OCI-LY7 (cell line): ENCODE data around the gene CREB3L1. TPM values are rescaled to one million over a fixed set of nuclear protein-coding genes. Genes with fewer than 3 reads are reported as not detected.

Source experiments
- BruUV-seq: library from RNA; stranded (reverse); fragments of 400-500 nt; replicated peaks from 2 replicates; lab custom pipeline; 2021; lab: Mats Ljungman, UMichigan
- CTCF ChIA-PET: fragments of 300-600 bp; sonication (Branson Sonifier 250); formaldehyde crosslinking; loops from one replicate; lab custom pipeline; 2022; ENCODE audit warnings: antibody characterized with exemption; ENCODE audit not compliant: unreplicated experiment; lab: Charles Lee
- POLR2A ChIA-PET: fragments of 300-600 bp; sonication (Branson Sonifier 250); formaldehyde crosslinking; loops from one replicate; lab custom pipeline; 2022; ENCODE audit warnings: antibody characterized with exemption; lab: Charles Lee
- DNase-seq: peaks from one replicate; pipeline ENCODE4 v3.0.0-alpha.2; 2015; ENCODE audit warnings: low spot score
- H2AFZ ChIP-seq: fragments of 200-600 bp; sonication (generic), shearing (Covaris generic); 2 replicates; pipeline ENCODE4 v1.6.1; 2014; ENCODE audit warnings: mild to moderate bottlenecking, antibody characterized with exemption, low read length, moderate library complexity
- H3K27ac ChIP-seq: fragments of 200-600 bp; sonication (generic); 2 replicates; pipeline ENCODE4 v1.5.1; 2014; ENCODE audit warnings: mixed run types, low read depth, mild to moderate bottlenecking, moderate library complexity, low read length, inconsistent platforms; ENCODE audit not compliant: poor library complexity, severe bottlenecking
- H3K36me3 ChIP-seq: fragments of 200-600 bp; sonication (generic); 2 replicates; pipeline ENCODE4 v1.6.1; 2014; ENCODE audit warnings: mild to moderate bottlenecking, antibody characterized with exemption, low read length, moderate library complexity, mixed read lengths; ENCODE audit not compliant: insufficient read depth
- H3K4me1 ChIP-seq: fragments of 200-600 bp; sonication (generic); 2 replicates; pipeline ENCODE4 v1.5.1; 2014; ENCODE audit warnings: mild to moderate bottlenecking, low read length; ENCODE audit not compliant: insufficient read depth, poor library complexity, severe bottlenecking
- H3K4me2 ChIP-seq: fragments of 200-600 bp; sonication (generic); 2 replicates; pipeline ENCODE4 v1.6.1; 2014; ENCODE audit warnings: mild to moderate bottlenecking, low read length
- H3K4me3 ChIP-seq: fragments of 200-600 bp; sonication (generic); 2 replicates; pipeline ENCODE4 v1.5.1; 2014; ENCODE audit warnings: mild to moderate bottlenecking, low read depth, low read length; ENCODE audit not compliant: poor library complexity, severe bottlenecking
- H3K79me2 ChIP-seq: fragments of 200-600 bp; sonication (generic); 2 replicates; pipeline ENCODE4 v1.6.1; 2016; ENCODE audit warnings: low read depth, mild to moderate bottlenecking, low read length, moderate library complexity, mixed read lengths; ENCODE audit not compliant: insufficient read depth
- H3K9me2 ChIP-seq: fragments of 200-600 bp; sonication (generic); 2 replicates; pipeline ENCODE4 v1.6.1; 2016; ENCODE audit warnings: mild to moderate bottlenecking, low read length, mixed read lengths; ENCODE audit not compliant: insufficient read depth
- H3K9me3 ChIP-seq: fragments of 200-600 bp; sonication (generic); 2 replicates; pipeline ENCODE4 v1.6.1; 2014; ENCODE audit warnings: mild to moderate bottlenecking, mixed run types, low read length, mixed read lengths
- H4K20me1 ChIP-seq: fragments of 200-600 bp; sonication (generic); 2 replicates; pipeline ENCODE4 v1.6.1; 2014; ENCODE audit warnings: mild to moderate bottlenecking, antibody characterized with exemption, low read length, moderate library complexity, mixed read lengths; ENCODE audit not compliant: insufficient read depth
- EZH2phosphoT487 ChIP-seq: fragments of 200-600 bp; sonication (generic); IDR thresholded peaks from 2 replicates; pipeline ENCODE4 v1.6.1; 2018; ENCODE audit warnings: low read depth, borderline replicate concordance, mild to moderate bottlenecking, mixed run types, antibody characterized with exemption, low read length, moderate library complexity, mixed read lengths
- intact Hi-C: fragments of 100-400 bp; cut with micrococcal nuclease; formaldehyde crosslinking; loops from one replicate; pipeline ENCODE4 v1.10.0; 2022; ENCODE audit not compliant: unreplicated experiment
- total RNA-seq, 2 experiments: library from RNA; depleted of rRNA in 1 of 2; stranded (reverse); fragments of >200 nt in 1 of 2; shearing (Covaris generic) in 1 of 2; gene quantifications; 2 replicates each; pipeline ENCODE4 v1.2.3, GENCODE V29; 2014 to 2022
- TF ChIP-seq, protein P1 (sequence below): fragments of 200-600 bp; sonication (generic); conservative IDR thresholded peaks from 2 replicates; pipeline ENCODE4 v1.5.1; 2014; ENCODE audit warnings: mild to moderate bottlenecking, antibody characterized with exemption, low read length, moderate library complexity, mixed read lengths

CREB3L1 gene
- total RNA-seq, 2 experiments from 2014 or later, result 0.17 TPM; not detected in 1

DNA sequence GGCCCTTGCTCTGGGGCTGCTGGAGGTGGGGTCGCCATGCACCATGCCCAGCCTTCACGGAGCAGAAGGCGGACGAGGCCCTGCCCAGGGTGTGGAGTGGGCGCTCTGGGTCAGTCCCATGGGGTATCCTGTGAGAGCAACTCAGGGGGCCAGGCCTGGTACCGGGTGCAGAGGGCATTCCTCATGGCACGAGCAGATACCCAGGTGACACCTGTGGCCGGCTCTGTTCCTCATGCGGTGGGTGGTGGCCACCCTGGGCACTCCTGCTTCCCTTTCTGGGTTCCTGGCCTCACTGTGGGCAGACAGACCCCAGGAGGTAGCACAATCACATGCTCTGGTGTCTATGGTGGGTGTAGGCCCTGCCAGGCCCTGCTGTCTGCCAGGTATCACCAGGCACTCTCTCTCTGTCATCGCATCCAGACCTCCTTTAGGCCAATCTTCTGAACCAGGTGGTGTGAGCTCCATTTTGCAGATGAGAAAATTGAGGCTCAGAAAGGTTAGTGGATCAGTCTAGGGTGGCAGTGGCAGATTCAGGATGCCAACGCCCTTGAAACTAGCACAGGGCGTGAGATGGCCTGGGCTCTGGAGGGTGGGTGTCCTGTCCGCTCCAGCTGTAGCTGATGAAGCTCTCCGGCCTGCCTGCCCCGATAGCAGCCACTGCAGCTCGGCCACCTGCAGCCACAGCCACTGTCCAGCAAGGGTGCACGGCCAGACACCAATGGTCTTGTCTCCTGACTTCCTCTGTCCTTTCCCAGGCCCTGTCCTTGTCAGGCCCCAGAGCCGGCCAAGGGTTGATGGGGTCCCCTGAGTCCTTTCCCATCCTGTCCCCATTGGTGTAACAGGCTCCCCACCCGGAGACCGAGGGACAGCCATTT is 84.9 kb downstream of the CREB3L1 start:
- Histone ChIP-seq H3K36me3 (peaks cover 19% of the 10 kb centered on the region; the same call in 1 of the 2 replicates), H3K4me1 (peaks cover 39% of the 10 kb centered on the region), H3K79me2 (peaks cover 36% of the 10 kb centered on the region), H2AFZ (no peak overlapping the region), H3K9me2 (no peaks in the 10 kb centered on the region), H3K27ac (peak overlapping the region; percentile 82), H3K4me3 (peak overlapping the region; percentile 77), H4K20me1 (no peaks in the 10 kb centered on the region), H3K9me3 (no peaks in the 10 kb centered on the region), H3K4me2 (peak overlapping the region; percentile 94)
- intact Hi-C loops, result no loop called here
- DNase-seq, result peak; percentile 31
- no peak for TF ChIP-seq EZH2phosphoT487
- TF ChIP-seq, protein P1, sequence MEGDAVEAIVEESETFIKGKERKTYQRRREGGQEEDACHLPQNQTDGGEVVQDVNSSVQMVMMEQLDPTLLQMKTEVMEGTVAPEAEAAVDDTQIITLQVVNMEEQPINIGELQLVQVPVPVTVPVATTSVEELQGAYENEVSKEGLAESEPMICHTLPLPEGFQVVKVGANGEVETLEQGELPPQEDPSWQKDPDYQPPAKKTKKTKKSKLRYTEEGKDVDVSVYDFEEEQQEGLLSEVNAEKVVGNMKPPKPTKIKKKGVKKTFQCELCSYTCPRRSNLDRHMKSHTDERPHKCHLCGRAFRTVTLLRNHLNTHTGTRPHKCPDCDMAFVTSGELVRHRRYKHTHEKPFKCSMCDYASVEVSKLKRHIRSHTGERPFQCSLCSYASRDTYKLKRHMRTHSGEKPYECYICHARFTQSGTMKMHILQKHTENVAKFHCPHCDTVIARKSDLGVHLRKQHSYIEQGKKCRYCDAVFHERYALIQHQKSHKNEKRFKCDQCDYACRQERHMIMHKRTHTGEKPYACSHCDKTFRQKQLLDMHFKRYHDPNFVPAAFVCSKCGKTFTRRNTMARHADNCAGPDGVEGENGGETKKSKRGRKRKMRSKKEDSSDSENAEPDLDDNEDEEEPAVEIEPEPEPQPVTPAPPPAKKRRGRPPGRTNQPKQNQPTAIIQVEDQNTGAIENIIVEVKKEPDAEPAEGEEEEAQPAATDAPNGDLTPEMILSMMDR, result no peak
- ChIA-PET POLR2A (interaction anchor here (0.6 to 3.5 kb wide), 4 partner anchors 10 to 580 kb away, joined by 3 to 38 read pairs (median 10); partner anchors contain the start of gene DGKZ), CTCF (interaction anchor here (0.8 to 1.5 kb wide), 4 partner anchors 10 to 119 kb away, joined by 3 to 10 read pairs (median 4); no protein-coding TSS in a partner anchor)
- no TSS peak for BruUV-seq

DNA sequence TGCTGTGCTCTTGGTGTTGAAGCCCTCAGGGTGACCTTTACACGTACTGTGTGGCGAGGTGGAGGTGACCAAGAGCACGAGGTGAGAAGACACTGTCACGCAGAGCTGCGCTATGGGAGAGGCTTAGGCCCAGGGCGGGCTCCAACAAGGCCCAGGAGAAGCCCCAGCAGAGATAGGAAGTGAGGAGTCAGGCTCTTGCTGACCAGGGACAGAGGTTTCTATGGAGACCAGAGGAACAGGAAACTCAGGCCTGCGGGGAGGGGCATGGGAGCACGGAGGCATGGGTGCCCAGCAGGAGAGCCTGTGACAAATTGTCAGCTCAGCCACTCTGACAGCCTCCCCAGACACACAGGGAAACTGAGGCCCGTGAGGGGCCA is 85.6 kb downstream of the CREB3L1 start:
- Histone ChIP-seq H3K4me2 (peak overlapping the region; percentile 94), H3K79me2 (peaks cover 36% of the 10 kb centered on the region), H2AFZ (no peak overlapping the region), H3K9me3 (no peaks in the 10 kb centered on the region), H4K20me1 (0 out of 2 replicates have a peak, but pooled peaks cover 1% of the 10 kb centered on the region), H3K4me3 (peak overlapping the region; percentile 77), H3K36me3 (peaks cover 23% of the 10 kb centered on the region), H3K4me1 (peaks cover 37% of the 10 kb centered on the region), H3K9me2 (no peaks in the 10 kb centered on the region), H3K27ac (peak overlapping the region; percentile 82)
- ChIA-PET CTCF (no interaction called here), POLR2A (interaction anchor here (2.6 kb wide), 1 partner anchor 11 kb away, joined by 14 read pairs; no protein-coding TSS in a partner anchor)
- intact Hi-C loops, result no loop called here
- TF ChIP-seq EZH2phosphoT487, result no peak
- TF ChIP-seq, protein P1, result no peak
- no peak for DNase-seq
- no TSS peak for BruUV-seq
